HepG2 (cell line): Measurements from ENCODE around the gene CAMK2A. TPM values are rescaled to one million over a fixed set of nuclear protein-coding genes. Genes with fewer than 3 reads are reported as not detected.

ENCODE experiments used
- ATAC-seq: fragments of 200-7000 bp; cut with Tn5 transposase; 3 replicates; pipeline ENCODE4 v1.9.1; 2020; ENCODE audit warnings: mild to moderate bottlenecking, moderate library complexity
- BruUV-seq: library from RNA; stranded (reverse); fragments of 400-500 nt; replicated peaks from 2 replicates; lab custom pipeline; 2021; lab: Mats Ljungman, UMichigan
- CTCF ChIA-PET: fragments of 300-600 bp; formaldehyde crosslinking; extraction: SDS; loops from one replicate; lab custom pipeline; 2021; ENCODE audit warnings: low total read pairs, inconsistent platforms, low intra/inter-chr PET ratio; lab: Yijun Ruan, JAX
- POLR2A ChIA-PET: fragments of 350-600 bp; sonication (Branson Sonifier 250); formaldehyde crosslinking; loops from one replicate; lab custom pipeline; 2020; ENCODE audit warnings: antibody characterized with exemption, inconsistent platforms; lab: Yijun Ruan, JAX
- DNase-seq: peaks from one replicate; pipeline ENCODE4 v3.0.0-alpha.2; 2015; ENCODE audit warnings: low spot score
- FAIRE-seq: peaks from 3 replicates; lab custom pipeline; 2011; peaks lifted over from hg19 to GRCh38; lab: Jason Lieb, UNC
- H2AFZ ChIP-seq: one replicate; pipeline ENCODE4 v1.6.1; 2011; ENCODE audit warnings: low read length, inconsistent platforms
- H3K27ac ChIP-seq: fragments of 300-600 bp; 3 replicates; pipeline ENCODE4 v1.8.0; 2011; ENCODE audit warnings: mixed run types, mild to moderate bottlenecking, mixed read lengths, low read length, inconsistent platforms; ENCODE audit not compliant: insufficient read depth; ENCODE audit errors: extremely low read length
- H3K27me3 ChIP-seq, 2 experiments: fragments of 200-600 bp in 1 of 2; 2 replicates in 1 of 2; 3 replicates in 1 of 2; pipeline versions ENCODE4 v1.6.0 to v1.8.0; 2011; ENCODE audit warnings: low read length in 2 of 2, mild to moderate bottlenecking in 2 of 2, moderate library complexity in 2 of 2, inconsistent platforms in 1 of 2; ENCODE audit not compliant: insufficient read depth in 2 of 2, control insufficient read depth in 1 of 2
- H3K36me3 ChIP-seq, 2 experiments: fragments of 200-600 bp in 1 of 2; replicated peaks in 1 of 2; 2 replicates in 1 of 2; 3 replicates in 1 of 2; pipeline versions ENCODE4 v1.5.1 to v1.8.0; 2011; ENCODE audit warnings: low read length in 2 of 2, inconsistent platforms in 1 of 2; ENCODE audit not compliant: insufficient read depth in 2 of 2, control insufficient read depth in 1 of 2
- H3K4me1 ChIP-seq: 2 replicates; pipeline ENCODE4 v1.5.1; 2012; ENCODE audit warnings: low read length, inconsistent platforms; ENCODE audit not compliant: insufficient read depth
- H3K4me2 ChIP-seq: 2 replicates; pipeline ENCODE4 v1.6.0; 2011; ENCODE audit warnings: low read depth, low read length, inconsistent platforms
- H3K4me3 ChIP-seq, 3 experiments: fragments of 200-600 bp in 1 of 3; sonication (generic), shearing (Covaris generic) in 1 of 3; replicated peaks in 1 of 3; 2 replicates each; pipeline ENCODE4 v1.5.1; 2011 to 2016; ENCODE audit warnings: low read length in 3 of 3, inconsistent platforms in 2 of 3, low read depth in 2 of 3, mild to moderate bottlenecking in 2 of 3, control low read depth in 1 of 3, mixed read lengths in 1 of 3; ENCODE audit not compliant: insufficient read depth in 1 of 3
- H3K79me2 ChIP-seq: one replicate; pipeline ENCODE4 v1.6.1; 2011; ENCODE audit warnings: low read length, inconsistent platforms; ENCODE audit not compliant: insufficient read depth
- H3K9ac ChIP-seq: 2 replicates; pipeline ENCODE4 v1.6.0; 2011; ENCODE audit warnings: mild to moderate bottlenecking, low read depth, low read length, inconsistent platforms; ENCODE audit not compliant: insufficient read depth
- H3K9me3 ChIP-seq: 2 replicates; pipeline ENCODE4 v1.5.1; 2012; ENCODE audit warnings: mild to moderate bottlenecking, low read length
- H4K20me1 ChIP-seq: 2 replicates; pipeline ENCODE4 v1.6.0; 2011; ENCODE audit warnings: inconsistent platforms, mild to moderate bottlenecking, low read length, moderate library complexity; ENCODE audit not compliant: insufficient read depth
- ADNP ChIP-seq: sonication (generic); formaldehyde crosslinking; IDR thresholded peaks from 2 replicates; pipeline ENCODE4 v1.4.0; 2020; ENCODE audit warnings: missing genetic modification reagents
- CBFB ChIP-seq: sonication (generic); formaldehyde crosslinking; IDR thresholded peaks from 2 replicates; pipeline ENCODE4 v1.4.0; 2020; ENCODE audit warnings: missing genetic modification reagents
- HOXA3 ChIP-seq: sonication (generic); formaldehyde crosslinking; IDR thresholded peaks from 2 replicates; pipeline ENCODE4 v1.5.0; 2020; ENCODE audit warnings: missing genetic modification reagents
- NFIC ChIP-seq: IDR thresholded peaks from 2 replicates; pipeline ENCODE4 v1.6.1; 2012; ENCODE audit warnings: mild to moderate bottlenecking, low read length, inconsistent platforms
- RBM39 ChIP-seq: fragments of 200-400 bp; formaldehyde crosslinking; IDR thresholded peaks from one replicate; pipeline ENCODE4 v1.6.1; 2018; ENCODE audit warnings: antibody characterized with exemption, mild to moderate bottlenecking, low read depth, low read length; ENCODE audit not compliant: poor library complexity, severe bottlenecking
- SRSF9 ChIP-seq: fragments of 200-400 bp; formaldehyde crosslinking; IDR thresholded peaks from 2 replicates; pipeline ENCODE4 v1.6.1; 2018; ENCODE audit warnings: borderline replicate concordance, mild to moderate bottlenecking, low read depth, low read length; ENCODE audit not compliant: insufficient read depth, poor library complexity, severe bottlenecking
- TFDP1 ChIP-seq: IDR thresholded peaks from 2 replicates; pipeline ENCODE4 v1.6.1; 2016; ENCODE audit warnings: missing compliant biosample characterization, missing genetic modification reagents, borderline replicate concordance
- ZBTB25 ChIP-seq: IDR thresholded peaks from 2 replicates; pipeline ENCODE4 v1.6.1; 2018; ENCODE audit warnings: missing genetic modification reagents
- ZBTB33 ChIP-seq: sonication (generic); formaldehyde crosslinking; IDR thresholded peaks from 2 replicates; pipeline ENCODE4 v1.4.0; 2020; ENCODE audit warnings: missing genetic modification reagents
- ZFP90 ChIP-seq: sonication (generic); formaldehyde crosslinking; IDR thresholded peaks from 2 replicates; pipeline ENCODE4 v1.8.0; 2022; ENCODE audit warnings: missing genetic modification reagents, mild to moderate bottlenecking, inconsistent platforms, borderline replicate concordance
- ZNF337 ChIP-seq: sonication (generic); formaldehyde crosslinking; IDR thresholded peaks from 2 replicates; pipeline ENCODE4 v1.5.1; 2020; ENCODE audit warnings: missing genetic modification reagents, low read depth, mild to moderate bottlenecking, borderline replicate concordance
- ZNF367 ChIP-seq: sonication (generic); formaldehyde crosslinking; IDR thresholded peaks from 2 replicates; pipeline ENCODE4 v1.4.0; 2020; ENCODE audit warnings: missing genetic modification reagents, borderline replicate concordance
- ZNF512B ChIP-seq: sonication (generic); formaldehyde crosslinking; IDR thresholded peaks from 2 replicates; pipeline ENCODE4 v1.5.1; 2020; ENCODE audit warnings: missing genetic modification reagents, mild to moderate bottlenecking, borderline replicate concordance
- WGBS: methylation state at CpG from one replicate; pipeline ENCODE4 v1.1.6; 2017; ENCODE audit warnings: low lambda C conversion rate; 5-methylcytosine and 5-hydroxymethylcytosine counted together
- in situ Hi-C: cut with HindIII; loops from 2 replicates; pipeline ENCODE4 v1.10.0; 2017; ENCODE audit warnings: low pct_unique_long_range_greater_than_20kb; ENCODE audit not compliant: extremely low pct_ligation_motif_present
- intact Hi-C: fragments of 100-400 bp; cut with micrococcal nuclease; formaldehyde crosslinking; loops from one replicate; pipeline ENCODE4 v1.10.0; 2022; ENCODE audit not compliant: unreplicated experiment
- polyA plus RNA-seq, 8 experiments: library from polyadenylated mRNA; depleted of rRNA in 3 of 8; stranded (reverse) in 7 of 8; unstranded in 1 of 8; fragments of >200 nt; fragmentation: Illumina TruSeq in 4 of 8; extraction: Trizol in 4 of 8; gene quantifications; 2 replicates each; pipeline versions ENCODE4 v1.2.1 to v1.2.3, GENCODE V29; 2011 to 2016; ENCODE audit warnings: low read depth in 4 of 8, missing spikeins in 1 of 8, mixed read lengths in 1 of 8; ENCODE audit not compliant: insufficient read depth in 1 of 8
- total RNA-seq, 5 experiments: library from RNA; depleted of rRNA; stranded (reverse); fragments of >200 nt; fragmentation: Illumina TruSeq; extraction: Trizol; gene quantifications; 2 replicates each; pipeline ENCODE4 v1.2.3, GENCODE V29; 2016; ENCODE audit warnings: low read depth in 1 of 5

CAMK2A gene
- total and polyA plus RNA-seq, 2 of the 13 experiments (the other 11 are each of a cell fraction or from before 2014, with no cell fraction given) = 0.11 TPM; not detected in 1

- no peak for TF ChIP-seq ZBTB33 (CRISPR knock-in tag)
- TF ChIP-seq CBFB (CRISPR knock-in tag) = no peak
- no peak for TF ChIP-seq NFIC
These were observed 21.6 kb upstream of the CAMK2A start (continued) for GRCh38 chr5:150311015-150311692.

GRCh38 chr5:150310246-150310645, 20.7 kb upstream of the CAMK2A start:
- no peak overlapping the region for H3K9ac ChIP-seq
- DNase-seq = no peak
- no peaks in the 10 kb centered on the region for H4K20me1 ChIP-seq
- BruUV-seq = no TSS peak
- no peak overlapping the region for H3K4me2 ChIP-seq
- WGBS = 80% methylated on average over 5 of the region's 5 CpGs
- no peak overlapping the region for H2AFZ ChIP-seq
- no peak for ATAC-seq
- H3K4me1 ChIP-seq = peaks cover 78% of the 10 kb centered on the region
- ChIA-PET POLR2A (no interaction called here), CTCF (no interaction called here)
- no peak for FAIRE-seq
- H3K27ac ChIP-seq = no peak overlapping the region
- intact Hi-C loops = no loop called here
- in situ Hi-C loops = no loop called here
- H3K4me3 ChIP-seq = no peak overlapping the region
- no peaks in the 10 kb centered on the region for H3K27me3 ChIP-seq
- H3K79me2 ChIP-seq = no peaks in the 10 kb centered on the region
- no peaks in the 10 kb centered on the region for H3K9me3 ChIP-seq
- H3K36me3 ChIP-seq = no peaks in the 10 kb centered on the region
- TF ChIP-seq ADNP (CRISPR knock-in tag) (no peak), ZFP90 (CRISPR knock-in tag) (no peak), ZNF512B (CRISPR knock-in tag) (no peak), ZBTB25 (no peak), SRSF9 (no peak), HOXA3 (no peak), ZNF337 (CRISPR knock-in tag) (no peak), TFDP1 (CRISPR knock-in tag) (no peak), ZNF367 (CRISPR knock-in tag) (no peak), RBM39 (no peak)
